Eye (tissue), 1 donor: ENCODE measurements around the gene LPCAT1.
"Not testable (repeated sequence)": the region's sequence is repeated elsewhere in the genome, so short reads cannot be mapped to it uniquely, and the experiment has no call there.

Source experiments
- DNase-seq: peaks from one replicate; pipeline ENCODE4 v3.0.0-alpha.2; 2015

LPCAT1 gene

DNA sequence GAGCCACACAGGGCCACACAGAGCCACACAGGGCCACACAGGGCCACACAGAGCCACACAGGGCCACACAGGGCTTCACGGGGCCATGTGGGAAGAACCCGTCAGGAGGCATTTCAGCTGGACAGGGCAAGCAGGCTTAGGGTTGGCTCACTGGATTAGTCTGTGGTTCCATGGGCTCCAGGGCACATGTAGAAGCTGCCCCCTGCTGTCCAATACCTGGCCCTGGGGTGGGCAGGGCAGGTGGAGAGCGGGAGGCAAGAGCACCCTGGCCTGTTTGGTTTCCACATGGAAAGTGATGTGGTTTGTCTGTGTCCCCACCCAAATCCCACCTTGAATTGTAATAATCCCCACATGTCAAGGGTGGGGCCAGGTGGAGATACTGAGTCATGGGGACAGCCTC lies 16.4 kb upstream of the LPCAT1 start:
- no peak for DNase-seq

DNA sequence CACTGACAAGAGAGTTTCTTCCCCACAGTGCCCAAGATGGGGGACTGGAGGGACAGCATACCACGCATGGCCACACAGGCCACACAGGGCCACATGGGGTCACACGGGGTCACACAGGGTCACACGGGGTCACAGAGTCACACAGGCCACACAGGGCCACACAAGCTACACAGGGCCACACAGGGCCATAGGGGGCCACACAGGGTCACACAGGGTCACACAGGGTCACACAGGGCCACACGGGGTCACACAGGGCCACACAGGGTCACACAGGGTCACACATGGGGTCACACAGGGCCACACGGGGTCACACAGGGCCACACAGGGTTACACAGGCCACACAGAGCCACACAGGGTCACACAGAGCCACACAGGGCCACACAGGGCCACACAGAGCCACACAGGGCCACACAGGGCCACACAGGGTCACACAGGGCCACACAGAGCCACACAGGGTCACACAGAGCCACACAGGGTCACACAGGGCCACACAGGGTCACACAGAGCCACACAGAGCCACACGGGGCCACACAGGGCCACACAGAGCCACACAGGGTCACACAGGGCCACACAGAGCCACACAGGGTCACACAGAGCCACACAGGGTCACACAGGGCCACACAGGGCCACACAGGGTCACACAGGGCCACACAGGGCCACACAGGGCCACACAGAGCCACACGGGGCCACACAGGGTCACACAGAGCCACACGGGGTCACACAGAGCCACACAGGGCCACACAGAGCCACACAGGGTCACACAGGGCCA lies 15.8 kb upstream of the LPCAT1 start:
- not testable (repeated sequence) for DNase-seq

DNA sequence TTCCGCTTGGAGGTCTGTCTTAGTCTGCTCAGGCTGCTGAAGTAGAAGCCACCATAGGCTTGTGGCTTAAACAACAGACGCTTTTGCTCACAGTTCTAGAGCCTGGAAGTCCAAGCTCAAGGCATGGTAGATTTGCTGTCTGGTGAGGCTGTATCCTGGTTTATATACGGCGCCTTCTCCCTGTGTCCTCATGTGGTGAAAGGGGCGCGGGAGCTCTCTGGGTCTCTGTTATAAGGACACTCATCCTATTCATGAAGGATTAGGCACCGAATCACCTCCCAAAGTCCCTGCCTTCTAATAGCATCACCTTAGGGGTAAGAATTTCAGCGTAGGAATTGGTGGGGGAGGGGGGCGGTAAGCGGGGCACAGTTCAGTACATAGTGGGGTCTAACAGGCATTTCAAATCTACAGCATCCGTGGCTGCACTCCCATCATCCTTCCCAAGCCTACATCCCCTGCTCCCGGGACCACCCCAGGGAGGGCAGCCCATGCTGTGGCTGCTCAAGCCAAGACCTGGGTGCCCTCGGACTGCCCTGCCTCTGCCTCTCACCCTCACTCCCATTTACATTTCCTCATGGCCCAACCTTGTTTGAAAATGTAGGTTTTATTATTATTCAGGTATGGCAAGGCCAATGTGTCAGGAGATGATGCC lies 15.1 kb upstream of the LPCAT1 start:
- no peak for DNase-seq

DNA sequence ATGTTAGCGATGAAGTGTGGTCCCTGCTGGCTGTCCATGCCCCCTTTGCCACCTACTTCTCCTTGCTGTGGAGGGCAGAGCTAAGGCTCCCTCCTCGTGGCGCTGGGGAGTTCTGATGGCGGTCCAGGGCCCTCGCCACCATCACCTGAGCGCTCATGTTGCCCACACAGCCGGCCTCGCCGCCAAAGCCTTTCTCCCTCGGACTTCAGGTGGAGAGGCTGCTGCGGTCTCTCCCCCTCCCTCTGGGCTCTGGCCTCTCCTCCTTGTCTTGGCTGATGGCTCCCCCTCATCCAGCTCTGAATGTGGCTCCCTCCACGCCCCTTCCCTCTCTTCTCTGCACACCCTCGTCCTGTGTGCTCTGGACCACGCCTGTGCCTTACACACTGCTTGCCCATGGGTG lies 14.5 kb upstream of the LPCAT1 start:
- DNase-seq, result no peak

DNA sequence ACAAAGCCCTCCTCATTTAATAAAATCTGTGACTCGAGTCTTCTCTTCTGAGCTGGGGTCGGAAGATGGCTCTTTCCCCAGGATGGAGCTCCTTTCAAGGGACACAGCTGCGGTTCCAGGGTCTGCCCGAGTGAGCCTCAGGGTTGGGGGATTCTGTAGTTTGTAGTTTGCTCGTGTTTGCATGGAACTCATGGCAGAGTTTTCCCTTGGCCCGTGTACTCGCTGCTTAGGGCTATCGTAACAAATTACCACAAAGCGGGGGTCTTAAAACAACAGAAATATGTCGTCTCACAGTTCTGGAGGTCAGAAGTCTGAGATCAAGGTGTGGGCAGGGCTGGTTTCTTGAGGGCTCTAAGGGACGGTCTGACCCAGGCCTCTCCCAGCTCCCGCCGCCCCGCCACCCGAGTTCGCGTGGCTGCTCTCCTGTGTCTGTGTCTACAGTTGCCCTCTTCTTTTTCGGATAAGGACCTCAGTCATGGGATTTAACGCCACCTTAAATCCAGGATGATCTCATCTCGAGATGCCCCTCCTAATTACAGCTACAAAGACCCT lies 13.9 kb upstream of the LPCAT1 start:
- no peak for DNase-seq

DNA sequence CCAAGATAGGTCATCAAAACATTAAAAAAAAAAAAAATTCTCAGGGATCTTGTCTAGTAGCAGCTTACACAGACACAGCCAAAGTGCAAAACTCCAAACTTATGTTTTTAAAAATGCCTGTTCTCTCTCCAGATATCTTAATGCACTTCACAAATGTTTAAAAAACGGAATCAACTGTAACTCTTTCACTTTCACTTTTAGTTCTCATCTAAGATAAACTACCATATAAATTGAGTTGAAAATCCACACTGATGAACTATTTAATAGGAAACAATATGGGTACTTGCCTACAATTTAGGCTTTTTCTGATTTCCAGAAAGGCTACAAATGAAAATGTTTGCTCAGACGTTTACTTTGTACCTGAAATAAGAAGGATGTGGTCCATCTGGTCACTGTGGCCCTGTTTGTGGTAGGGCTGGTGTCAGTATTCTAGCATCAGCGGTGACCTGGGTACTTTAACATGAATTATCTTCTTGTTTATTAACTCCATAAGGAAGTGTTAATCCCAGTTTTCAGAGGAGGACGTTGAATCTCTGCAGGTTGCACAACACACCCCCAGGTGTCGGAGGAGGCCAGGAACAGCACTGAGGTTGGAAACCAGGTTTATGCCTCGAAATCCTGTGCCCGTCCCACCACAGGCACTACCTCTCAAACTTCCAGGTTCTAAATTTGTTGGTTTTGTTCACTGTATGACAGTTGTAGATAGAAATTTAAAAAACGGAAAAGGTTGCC lies 13.3 kb upstream of the LPCAT1 start:
- DNase-seq, result no peak

DNA sequence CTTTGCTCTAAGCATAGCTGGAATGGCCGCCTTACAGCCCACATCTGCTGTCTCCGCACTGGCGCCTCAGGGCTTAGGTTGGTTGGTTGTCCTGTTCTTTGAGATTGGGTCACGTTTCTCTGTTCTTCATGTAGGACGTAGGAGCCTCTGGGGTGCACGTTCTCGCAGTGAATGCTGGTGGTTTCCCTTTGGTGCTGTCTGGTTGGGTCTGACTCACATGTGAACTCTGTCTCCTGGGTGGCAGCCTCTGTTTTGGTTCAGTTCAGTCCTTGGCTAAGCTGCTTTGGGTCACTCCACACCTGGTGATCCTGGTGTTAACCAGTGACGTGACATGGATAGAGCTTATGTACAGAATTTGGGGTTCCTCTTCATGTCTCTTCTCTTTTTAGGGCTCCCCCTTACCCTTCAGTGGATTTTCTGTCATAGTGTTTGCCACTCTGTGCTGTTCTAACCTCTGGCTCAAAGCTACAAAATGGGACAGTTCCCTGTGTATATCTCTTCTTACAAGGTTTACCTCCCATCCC lies 12.6 kb upstream of the LPCAT1 start:
- no peak for DNase-seq

DNA sequence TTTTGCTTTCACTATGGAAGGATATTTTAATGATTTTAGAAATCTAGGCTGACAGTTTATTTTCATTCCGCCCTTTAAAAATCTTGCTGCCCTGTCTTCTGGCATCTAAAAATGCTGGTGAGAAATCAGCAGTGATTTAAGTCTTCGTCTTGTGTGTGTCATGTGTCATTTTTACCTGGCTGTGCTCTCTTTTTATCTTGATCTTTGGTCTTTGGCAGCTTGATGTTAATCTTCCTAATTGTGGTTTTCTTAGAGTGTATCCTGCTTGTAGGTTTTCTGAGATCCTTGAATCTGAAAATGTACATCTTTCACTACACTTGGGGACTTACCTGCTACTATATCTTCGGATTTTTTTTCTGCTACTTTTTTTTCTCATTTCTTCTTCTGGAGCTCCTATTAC lies 11.9 kb upstream of the LPCAT1 start:
- DNase-seq, result no peak

DNA sequence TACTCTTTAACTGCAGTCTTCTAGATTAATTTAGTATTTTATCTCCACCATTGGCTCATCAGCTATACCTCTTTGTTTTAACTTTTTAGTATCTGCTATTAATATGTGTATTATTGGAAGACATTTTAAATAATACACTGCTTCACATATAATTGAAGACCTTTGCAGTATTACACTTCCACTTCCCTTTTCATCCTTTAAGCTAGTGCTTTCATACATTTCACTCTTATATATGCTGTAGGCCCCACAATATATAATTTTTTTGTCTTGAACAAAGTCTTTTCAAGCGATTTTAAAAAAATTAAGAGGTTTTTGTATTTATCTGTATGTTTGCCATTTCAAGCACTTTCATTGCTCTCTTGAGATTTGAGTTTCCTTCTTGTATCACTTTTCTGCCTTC lies 8.6 kb upstream of the LPCAT1 start:
- DNase-seq, result no peak

DNA sequence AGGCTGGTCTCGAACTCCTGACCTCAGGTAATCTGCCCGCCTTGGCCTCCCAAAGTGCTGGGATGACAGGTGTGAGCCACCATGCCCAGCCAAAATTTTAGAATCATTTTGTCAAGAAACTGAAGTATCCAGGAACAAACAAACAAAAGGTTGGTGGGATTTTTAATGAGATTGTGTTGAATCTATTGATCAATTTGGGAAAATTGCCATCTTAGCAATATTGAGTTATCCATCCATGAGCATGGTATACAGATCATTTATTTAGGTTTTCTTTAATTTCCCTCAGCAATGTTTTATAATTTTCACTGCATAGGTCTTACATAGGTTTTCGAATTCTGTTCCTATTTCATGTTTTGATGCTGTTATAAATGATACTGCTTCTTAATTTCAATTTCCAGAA lies 5.7 kb upstream of the LPCAT1 start:
- no peak for DNase-seq

DNA sequence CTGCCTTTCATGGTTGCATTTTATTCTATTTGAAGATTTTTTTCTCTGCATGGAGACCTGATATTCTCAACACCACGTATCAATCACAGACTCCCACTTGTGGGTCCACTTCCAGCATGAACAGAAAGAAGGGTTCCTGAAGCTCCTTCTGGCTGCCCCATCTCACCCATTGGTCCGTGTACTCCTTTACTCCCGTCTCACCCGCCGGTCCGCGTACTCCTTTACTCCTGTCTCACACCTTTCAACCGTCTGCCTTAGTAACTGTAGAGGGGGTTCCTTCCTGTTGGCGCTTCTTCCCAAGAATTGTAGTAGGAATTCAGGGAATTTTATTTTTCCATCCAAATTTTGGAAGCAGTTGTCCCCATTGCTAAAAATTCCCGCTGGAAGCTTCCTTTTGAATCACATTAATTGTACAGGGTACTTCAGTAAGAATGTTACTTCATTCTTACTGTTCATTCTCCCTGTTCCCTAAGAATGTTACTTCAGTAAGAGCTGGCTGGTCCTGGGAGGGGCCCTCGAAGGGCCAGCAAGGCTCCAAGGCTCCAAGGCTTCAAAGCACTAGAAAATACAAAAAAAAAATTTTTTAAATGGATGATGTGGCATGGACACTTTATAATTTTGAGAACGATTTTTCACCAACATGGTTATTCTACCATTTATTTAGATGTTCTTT lies 3.9 kb upstream of the LPCAT1 start:
- no peak for DNase-seq

DNA sequence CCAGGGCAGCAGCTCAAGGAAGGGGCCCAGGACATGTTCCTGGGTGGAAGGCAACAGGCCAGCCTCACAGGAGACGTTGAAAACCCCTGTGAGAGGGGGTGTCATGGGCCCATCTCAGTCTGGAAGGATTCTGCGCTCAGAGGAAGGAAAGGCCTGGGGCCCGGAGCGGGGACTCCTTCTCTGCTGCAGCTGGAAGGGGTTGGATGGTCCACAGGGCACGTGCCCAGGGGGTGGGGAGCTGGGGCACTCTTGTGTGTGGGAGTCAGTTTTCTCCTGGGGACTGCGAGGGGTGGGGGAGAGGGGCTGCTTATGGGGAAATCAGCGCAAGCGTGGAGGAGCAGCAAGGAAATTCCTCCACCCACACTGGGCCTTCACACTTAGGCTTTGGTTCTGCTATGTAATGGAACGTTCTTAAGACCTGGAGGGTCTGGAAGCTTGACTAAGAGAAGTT lies 2.9 kb upstream of the LPCAT1 start:
- no peak for DNase-seq

DNA sequence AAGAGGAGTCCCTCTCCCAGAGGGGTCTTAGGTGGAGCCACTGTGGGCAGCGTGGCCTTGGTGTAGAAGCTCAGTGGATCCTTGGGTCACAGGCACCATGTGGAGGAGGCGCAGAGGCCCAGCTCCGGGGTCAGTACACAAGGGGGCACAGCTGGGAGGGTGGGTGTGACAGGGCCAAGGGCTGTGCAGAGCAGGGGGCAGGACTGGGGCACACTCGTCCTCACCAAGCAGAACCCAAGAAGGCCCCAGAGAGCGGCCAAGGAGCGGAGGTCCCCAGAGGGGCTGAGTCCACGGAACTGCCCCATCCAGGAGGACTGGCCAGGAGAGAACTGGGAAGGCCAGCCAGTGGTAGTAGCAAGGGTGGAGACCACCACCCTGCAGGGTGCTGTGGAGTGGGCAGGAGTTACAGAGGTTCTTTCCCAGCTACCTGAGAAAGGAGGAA lies 2.5 kb upstream of the LPCAT1 start:
- no peak for DNase-seq

DNA sequence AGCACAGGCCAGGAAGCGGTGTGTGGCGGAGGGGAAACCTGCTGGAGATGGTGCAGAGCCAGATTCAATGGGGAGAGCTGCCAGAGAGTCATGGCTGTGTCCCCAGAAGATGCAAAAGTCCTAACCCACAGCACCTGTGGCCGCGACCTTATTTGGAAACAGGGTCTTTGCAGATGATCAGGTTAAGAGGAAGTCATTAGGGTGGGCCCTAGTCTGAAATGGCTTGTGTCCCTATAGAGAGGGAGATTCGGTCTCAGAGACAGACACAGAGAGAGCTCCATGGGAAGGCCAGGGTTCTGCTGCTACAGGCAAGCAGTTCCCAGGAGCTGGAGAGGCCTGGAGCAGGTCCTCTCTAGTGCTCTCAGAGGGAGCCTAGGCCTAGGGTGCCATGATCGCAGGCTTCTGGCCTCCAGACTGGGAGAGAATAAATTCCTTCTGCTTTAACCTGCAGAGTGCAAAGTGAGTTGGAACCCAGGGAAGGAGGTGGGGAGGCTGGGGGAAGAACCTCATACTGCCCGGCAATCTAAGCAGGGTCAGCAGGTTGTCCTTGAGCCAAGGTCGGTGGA lies 1.9 kb upstream of the LPCAT1 start:
- DNase-seq, result no peak

DNA sequence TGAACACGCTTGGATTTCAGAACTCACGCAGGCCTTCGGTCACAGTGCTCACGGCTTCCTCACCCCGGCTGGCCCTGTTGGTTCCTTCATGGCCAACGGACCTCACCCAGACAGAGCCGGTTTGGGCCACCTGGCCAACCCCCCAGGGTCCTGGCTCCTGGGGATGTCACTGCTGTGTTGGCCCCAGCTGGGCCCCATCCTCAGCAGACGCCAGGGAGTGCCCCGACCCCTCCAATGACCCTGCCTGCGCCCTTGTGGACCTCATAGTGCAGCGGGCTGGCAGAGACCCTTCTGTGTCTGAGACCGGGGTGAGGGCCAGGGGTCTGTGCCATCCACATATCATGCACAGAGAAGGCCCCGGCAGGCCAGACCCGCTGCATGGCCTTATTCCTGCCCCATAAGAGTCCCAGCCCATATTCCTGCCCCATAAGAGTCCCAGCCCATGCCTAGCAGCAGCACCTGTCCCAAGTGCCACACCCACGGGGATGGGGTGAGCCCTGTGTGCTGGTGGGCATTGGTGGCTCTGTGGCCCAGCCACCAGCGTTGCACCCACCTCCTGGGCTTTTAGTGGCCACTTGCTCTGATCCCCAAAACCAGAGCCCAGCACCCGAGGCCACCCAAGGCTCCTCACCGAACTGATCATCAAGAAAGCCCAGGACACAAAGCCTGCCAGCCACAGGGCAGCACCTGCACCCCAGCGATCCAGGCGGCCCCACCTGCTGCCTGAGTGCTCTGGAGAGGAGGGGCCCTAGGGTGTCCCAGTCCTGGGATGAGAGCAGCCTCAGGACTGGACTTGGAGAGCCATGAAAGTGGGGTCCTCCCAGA lies 1.3 kb upstream of the LPCAT1 start:
- DNase-seq, result no peak

DNA sequence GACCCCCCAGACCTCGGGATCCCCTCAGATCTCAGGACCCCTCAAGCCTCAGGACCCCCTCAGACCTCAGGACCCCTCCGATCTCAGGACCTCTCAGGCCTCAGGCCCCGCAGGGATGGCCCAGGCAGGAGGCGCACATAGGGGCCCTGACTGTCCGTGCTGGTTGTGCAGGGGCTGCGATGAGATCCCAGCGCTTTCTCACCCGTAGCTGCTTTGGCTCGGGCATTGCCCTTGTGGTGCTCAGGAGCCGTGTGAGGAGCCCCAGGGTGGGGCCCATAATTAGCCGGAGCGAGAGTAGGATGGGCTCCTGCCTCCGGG lies 680 bp upstream of the LPCAT1 start:
- peak; percentile 50 for DNase-seq

DNA sequence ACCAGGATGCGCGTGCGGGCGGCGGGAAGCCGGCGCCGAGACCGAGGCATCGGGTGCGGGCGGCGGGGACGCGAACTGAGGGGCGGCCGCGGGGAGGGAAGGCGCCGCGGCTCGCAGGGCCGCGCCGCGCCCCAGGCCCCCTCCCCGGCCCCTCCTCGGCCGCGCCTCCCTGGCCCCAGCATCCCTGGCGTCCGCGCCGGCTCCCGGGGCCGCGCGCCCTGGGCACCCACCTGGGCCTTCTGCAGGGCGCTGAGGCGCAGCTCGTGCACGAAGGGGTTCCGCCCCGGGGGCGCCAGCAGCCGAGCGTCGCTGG lies 324 bp downstream of the LPCAT1 start:
- DNase-seq, result no peak

DNA sequence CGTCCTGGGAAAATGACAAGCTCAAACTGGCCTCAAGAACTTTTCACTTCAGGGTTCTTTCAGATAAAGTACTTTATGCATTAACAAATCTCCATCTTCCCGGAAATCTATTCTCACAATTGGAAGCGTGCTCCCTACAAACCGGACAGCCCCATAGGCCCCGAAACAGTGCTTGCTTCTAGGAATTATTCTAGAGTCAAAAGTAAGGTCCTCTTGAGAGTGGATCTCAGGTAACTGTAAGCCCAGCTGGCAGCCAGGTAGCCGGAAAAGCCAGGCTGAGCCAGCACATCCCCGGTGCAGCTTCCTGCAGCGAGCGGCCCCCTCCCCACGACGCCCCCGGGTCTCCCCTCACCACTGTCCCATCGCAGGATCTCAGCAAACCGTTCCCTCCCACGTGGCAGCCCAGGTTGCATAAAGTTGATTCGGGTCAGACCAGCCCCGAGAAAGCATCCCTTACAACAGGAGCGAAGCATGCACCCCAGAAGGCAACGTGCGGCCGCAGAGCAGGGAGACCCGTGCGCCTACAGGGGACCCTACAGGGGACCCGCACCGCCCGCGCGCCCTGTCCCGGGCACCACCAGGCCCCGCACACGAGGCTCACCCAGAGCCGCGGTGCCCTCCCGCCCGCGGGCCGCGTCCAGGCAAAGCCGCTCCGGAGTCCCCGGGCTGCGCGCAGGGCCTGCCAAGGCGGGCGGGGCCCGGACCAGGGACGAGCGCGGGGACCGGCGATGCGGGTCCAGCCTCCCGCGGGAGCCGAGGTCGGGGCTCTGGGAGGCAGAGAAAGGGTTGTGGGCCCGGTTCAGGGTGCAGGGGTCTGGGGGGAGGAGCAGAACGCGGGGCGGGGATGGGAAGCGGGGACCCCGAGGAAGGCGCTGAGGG lies 920 bp downstream of the LPCAT1 start:
- peak; percentile 24 for DNase-seq

DNA sequence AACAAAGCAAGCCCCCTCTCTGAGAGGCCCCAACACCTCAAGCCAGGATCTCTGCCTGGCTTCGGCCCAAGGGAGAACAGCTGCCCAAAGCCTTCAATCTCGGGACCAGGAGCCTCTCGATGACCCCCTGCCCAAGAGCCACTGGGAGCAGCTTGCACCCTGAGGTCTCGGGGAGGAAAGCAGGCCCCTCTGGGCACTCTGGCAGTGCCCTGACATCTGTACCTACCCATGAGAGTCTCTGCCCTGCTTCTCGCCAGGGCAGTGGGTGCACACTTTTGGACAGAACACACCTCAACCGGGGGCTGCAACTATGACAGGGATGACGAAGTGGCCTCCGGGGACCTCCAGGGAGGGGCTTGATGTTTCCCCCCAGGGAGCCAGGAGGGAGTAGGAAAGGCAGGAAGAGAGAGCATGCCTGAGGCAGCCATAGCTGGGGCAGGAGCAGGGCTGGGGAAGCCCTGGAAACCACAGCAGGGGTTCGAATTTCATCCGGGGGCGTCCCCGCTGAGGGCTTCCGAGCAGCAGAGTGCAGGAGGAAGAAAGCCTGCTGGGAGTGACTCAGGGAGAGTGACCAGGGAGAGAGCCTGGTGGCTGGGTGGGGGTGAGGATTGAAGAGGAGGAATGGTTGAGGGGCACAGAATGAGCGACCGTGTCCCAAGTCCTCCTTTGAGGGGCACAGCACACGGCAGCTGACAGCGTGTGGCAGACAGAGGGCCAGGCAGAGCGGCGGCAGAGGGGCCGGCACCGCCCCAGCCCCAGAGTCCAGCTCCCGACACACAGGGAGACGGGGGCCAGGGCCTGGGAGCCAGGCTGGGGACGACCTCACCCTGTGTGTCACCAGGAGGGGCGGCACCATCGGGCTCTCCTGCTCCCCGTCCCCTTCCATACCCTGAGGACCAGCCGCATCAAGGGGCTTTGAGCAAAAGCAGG lies 1.8 kb downstream of the LPCAT1 start:
- DNase-seq, result no peak
